HEK293 (cell line): ENCODE measurements around the gene METTL3.

ENCODE experiments used
- CTCF ChIA-PET: fragments of 350-600 bp; formaldehyde crosslinking; extraction: SDS; loops from one replicate; lab custom pipeline; 2021; ENCODE audit warnings: antibody characterized with exemption; lab: Yijun Ruan, JAX
- POLR2A ChIA-PET: fragments of 300-600 bp; formaldehyde crosslinking; extraction: SDS; loops from one replicate; lab custom pipeline; 2020; ENCODE audit warnings: antibody characterized with exemption, inconsistent platforms; lab: Yijun Ruan, JAX
- H3K27ac ChIP-seq: fragments of 200-500 bp; sonication (Bioruptor generic); 2 replicates; pipeline ENCODE4 v1.5.1; 2014; ENCODE audit warnings: low read depth, low read length, control low read depth, inconsistent platforms; ENCODE audit errors: extremely low read depth
- H3K36me3 ChIP-seq, 2 experiments: fragments of 200-500 bp in 1 of 2; sonication (Bioruptor generic) in 1 of 2; 1 replicate in 1 of 2; 2 replicates in 1 of 2; pipeline ENCODE4 v1.5.1; 2014 to 2017; ENCODE audit warnings: inconsistent platforms in 2 of 2, low read length in 2 of 2; ENCODE audit not compliant: control insufficient read depth in 2 of 2, insufficient read depth in 1 of 2
- H3K4me1 ChIP-seq: fragments of 200-500 bp; sonication (Bioruptor generic); 2 replicates; pipeline ENCODE4 v1.5.1; 2014; ENCODE audit warnings: mild to moderate bottlenecking, low read length, inconsistent platforms; ENCODE audit not compliant: control insufficient read depth, insufficient read depth
- H3K4me3 ChIP-seq: 2 replicates; pipeline ENCODE4 v1.5.1; 2011; ENCODE audit warnings: low read depth, mild to moderate bottlenecking, control low read depth, low read length, moderate library complexity
- H3K9me3 ChIP-seq: fragments of 200-500 bp; sonication (Bioruptor generic); 2 replicates; pipeline ENCODE4 v1.5.1; 2014; ENCODE audit warnings: low read depth, low read length, inconsistent platforms; ENCODE audit not compliant: control insufficient read depth, insufficient read depth
- GFI1B ChIP-seq: fragments of 450-650 bp; formaldehyde crosslinking; IDR thresholded peaks from 2 replicates; pipeline ENCODE4 v1.5.1; 2016; ENCODE audit warnings: missing biosample characterization, missing genetic modification characterization
- MEIS1 ChIP-seq: sonication (generic); formaldehyde crosslinking; IDR thresholded peaks from 2 replicates; pipeline ENCODE4 v1.8.1; 2022; ENCODE audit warnings: missing genetic modification reagents, mild to moderate bottlenecking, borderline replicate concordance
- PRDM1 ChIP-seq: fragments of 450-650 bp; formaldehyde crosslinking; IDR thresholded peaks from 2 replicates; pipeline ENCODE4; 2016; ENCODE audit warnings: missing biosample characterization, missing genetic modification characterization
- ZNF146 ChIP-seq: fragments of 450-650 bp; formaldehyde crosslinking; IDR thresholded peaks from 2 replicates; pipeline ENCODE4 v1.5.1; 2016; ENCODE audit warnings: missing biosample characterization, missing genetic modification characterization
- ZNF324 ChIP-seq: fragments of 450-650 bp; formaldehyde crosslinking; IDR thresholded peaks from 2 replicates; pipeline ENCODE4 v1.5.1; 2016; ENCODE audit warnings: missing biosample characterization, missing genetic modification characterization
- ZNF558 ChIP-seq: fragments of 450-650 bp; formaldehyde crosslinking; IDR thresholded peaks from 2 replicates; pipeline ENCODE4 v1.5.1; 2016; ENCODE audit warnings: missing biosample characterization, missing genetic modification characterization
- ZNF585B ChIP-seq: fragments of 450-650 bp; formaldehyde crosslinking; IDR thresholded peaks from 2 replicates; pipeline ENCODE4 v1.5.1; 2016; ENCODE audit warnings: missing biosample characterization, missing genetic modification characterization
- ZNF600 ChIP-seq: fragments of 450-650 bp; formaldehyde crosslinking; IDR thresholded peaks from 2 replicates; pipeline ENCODE4 v1.5.1; 2016; ENCODE audit warnings: missing biosample characterization, missing genetic modification characterization
- ZNF701 ChIP-seq: fragments of 450-650 bp; formaldehyde crosslinking; IDR thresholded peaks from 2 replicates; pipeline ENCODE4 v1.5.1; 2016; ENCODE audit warnings: missing biosample characterization, missing genetic modification characterization
- ZNF707 ChIP-seq: fragments of 450-650 bp; formaldehyde crosslinking; IDR thresholded peaks from 2 replicates; pipeline ENCODE4 v1.5.1; 2016; ENCODE audit warnings: missing biosample characterization, missing genetic modification characterization
- TF ChIP-seq, protein P1 (sequence below): fragments of 450-650 bp; formaldehyde crosslinking; IDR thresholded peaks from 2 replicates; pipeline ENCODE4; 2016; ENCODE audit warnings: missing biosample characterization, missing genetic modification characterization
- TF ChIP-seq, protein P2 (sequence below): fragments of 450-650 bp; formaldehyde crosslinking; IDR thresholded peaks from 2 replicates; pipeline ENCODE4 v1.5.1; 2016; ENCODE audit warnings: missing biosample characterization, missing genetic modification characterization
- TF ChIP-seq, protein P3 (sequence below): fragments of 450-650 bp; formaldehyde crosslinking; conservative IDR thresholded peaks from 2 replicates; pipeline ENCODE4 v1.5.1; 2016; ENCODE audit warnings: low read depth, missing biosample characterization, missing genetic modification characterization
- TF ChIP-seq, protein P4 (sequence below): fragments of 450-650 bp; formaldehyde crosslinking; IDR thresholded peaks from 2 replicates; pipeline ENCODE4 v1.5.1; 2017; ENCODE audit warnings: missing biosample characterization, mild to moderate bottlenecking, missing genetic modification characterization, moderate library complexity
- TF ChIP-seq, protein P5 (sequence below): fragments of 450-650 bp; formaldehyde crosslinking; IDR thresholded peaks from 2 replicates; pipeline ENCODE4 v1.5.1; 2016; ENCODE audit warnings: missing biosample characterization, missing genetic modification characterization
- TF ChIP-seq, protein P6 (sequence below): fragments of 450-650 bp; formaldehyde crosslinking; IDR thresholded peaks from 2 replicates; pipeline ENCODE4 v1.5.1; 2016; ENCODE audit warnings: missing biosample characterization, missing genetic modification characterization
- TF ChIP-seq, protein P7 (sequence below): fragments of 450-650 bp; formaldehyde crosslinking; optimal IDR thresholded peaks from 2 replicates; pipeline ENCODE3; 2016; ENCODE audit warnings: missing biosample characterization, mild to moderate bottlenecking, missing genetic modification characterization

METTL3 gene

DNA sequence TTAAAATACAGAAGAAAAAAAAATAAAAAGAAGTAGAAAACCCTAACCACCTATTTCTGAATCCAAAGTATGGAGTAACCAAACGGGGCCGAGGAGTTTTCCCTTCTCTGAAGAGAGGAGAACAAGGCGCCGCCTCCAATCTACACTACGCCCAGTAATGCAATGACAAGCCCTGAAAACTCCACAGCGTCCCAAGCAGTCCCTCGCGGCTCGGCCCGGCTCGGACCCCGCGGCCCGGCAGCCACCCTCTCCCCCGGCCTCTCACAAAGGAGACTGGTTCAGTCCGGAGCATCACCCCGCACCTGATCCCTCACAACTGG, 55.6 kb downstream of the METTL3 start:
- TF ChIP-seq ZNF701 (tag by site-specific recombination), result no peak
- TF ChIP-seq MEIS1, result no peak
- TF ChIP-seq GFI1B (tag by site-specific recombination), result no peak
- TF ChIP-seq, protein P1, sequence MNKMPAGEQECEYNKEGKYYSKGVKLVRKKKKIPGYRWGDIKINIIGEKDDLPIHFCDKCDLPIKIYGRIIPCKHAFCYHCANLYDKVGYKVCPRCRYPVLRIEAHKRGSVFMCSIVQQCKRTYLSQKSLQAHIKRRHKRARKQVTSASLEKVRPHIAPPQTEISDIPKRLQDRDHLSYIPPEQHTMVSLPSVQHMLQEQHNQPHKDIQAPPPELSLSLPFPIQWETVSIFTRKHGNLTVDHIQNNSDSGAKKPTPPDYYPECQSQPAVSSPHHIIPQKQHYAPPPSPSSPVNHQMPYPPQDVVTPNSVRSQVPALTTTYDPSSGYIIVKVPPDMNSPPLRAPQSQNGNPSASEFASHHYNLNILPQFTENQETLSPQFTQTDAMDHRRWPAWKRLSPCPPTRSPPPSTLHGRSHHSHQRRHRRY (tag by site-specific recombination), result no peak
- TF ChIP-seq, protein P2, sequence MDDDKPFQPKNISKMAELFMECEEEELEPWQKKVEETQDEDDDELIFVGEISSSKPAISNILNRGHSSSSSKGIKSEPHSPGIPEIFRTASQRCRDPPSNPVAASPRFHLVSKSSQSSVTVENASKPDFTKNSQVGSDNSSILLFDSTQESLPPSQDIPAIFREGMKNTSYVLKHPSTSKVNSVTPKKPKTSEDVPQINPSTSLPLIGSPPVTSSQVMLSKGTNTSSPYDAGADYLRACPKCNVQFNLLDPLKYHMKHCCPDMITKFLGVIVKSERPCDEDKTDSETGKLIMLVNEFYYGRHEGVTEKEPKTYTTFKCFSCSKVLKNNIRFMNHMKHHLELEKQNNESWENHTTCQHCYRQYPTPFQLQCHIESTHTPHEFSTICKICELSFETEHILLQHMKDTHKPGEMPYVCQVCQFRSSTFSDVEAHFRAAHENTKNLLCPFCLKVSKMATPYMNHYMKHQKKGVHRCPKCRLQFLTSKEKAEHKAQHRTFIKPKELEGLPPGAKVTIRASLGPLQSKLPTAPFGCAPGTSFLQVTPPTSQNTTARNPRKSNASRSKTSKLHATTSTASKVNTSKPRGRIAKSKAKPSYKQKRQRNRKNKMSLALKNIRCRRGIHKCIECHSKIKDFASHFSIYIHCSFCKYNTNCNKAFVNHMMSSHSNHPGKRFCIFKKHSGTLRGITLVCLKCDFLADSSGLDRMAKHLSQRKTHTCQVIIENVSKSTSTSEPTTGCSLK (tag by site-specific recombination), result no peak
- TF ChIP-seq ZNF707 (tag by site-specific recombination), result no peak
- TF ChIP-seq ZNF600, result peak; percentile 74; the same call in 1 of the 2 replicates
- TF ChIP-seq, protein P3, sequence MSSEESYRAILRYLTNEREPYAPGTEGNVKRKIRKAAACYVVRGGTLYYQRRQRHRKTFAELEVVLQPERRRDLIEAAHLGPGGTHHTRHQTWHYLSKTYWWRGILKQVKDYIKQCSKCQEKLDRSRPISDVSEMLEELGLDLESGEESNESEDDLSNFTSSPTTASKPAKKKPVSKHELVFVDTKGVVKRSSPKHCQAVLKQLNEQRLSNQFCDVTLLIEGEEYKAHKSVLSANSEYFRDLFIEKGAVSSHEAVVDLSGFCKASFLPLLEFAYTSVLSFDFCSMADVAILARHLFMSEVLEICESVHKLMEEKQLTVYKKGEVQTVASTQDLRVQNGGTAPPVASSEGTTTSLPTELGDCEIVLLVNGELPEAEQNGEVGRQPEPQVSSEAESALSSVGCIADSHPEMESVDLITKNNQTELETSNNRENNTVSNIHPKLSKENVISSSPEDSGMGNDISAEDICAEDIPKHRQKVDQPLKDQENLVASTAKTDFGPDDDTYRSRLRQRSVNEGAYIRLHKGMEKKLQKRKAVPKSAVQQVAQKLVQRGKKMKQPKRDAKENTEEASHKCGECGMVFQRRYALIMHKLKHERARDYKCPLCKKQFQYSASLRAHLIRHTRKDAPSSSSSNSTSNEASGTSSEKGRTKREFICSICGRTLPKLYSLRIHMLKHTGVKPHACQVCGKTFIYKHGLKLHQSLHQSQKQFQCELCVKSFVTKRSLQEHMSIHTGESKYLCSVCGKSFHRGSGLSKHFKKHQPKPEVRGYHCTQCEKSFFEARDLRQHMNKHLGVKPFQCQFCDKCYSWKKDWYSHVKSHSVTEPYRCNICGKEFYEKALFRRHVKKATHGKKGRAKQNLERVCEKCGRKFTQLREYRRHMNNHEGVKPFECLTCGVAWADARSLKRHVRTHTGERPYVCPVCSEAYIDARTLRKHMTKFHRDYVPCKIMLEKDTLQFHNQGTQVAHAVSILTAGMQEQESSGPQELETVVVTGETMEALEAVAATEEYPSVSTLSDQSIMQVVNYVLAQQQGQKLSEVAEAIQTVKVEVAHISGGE, result no peak
- TF ChIP-seq ZNF146 (tag by site-specific recombination), result no peak
- TF ChIP-seq, protein P4, sequence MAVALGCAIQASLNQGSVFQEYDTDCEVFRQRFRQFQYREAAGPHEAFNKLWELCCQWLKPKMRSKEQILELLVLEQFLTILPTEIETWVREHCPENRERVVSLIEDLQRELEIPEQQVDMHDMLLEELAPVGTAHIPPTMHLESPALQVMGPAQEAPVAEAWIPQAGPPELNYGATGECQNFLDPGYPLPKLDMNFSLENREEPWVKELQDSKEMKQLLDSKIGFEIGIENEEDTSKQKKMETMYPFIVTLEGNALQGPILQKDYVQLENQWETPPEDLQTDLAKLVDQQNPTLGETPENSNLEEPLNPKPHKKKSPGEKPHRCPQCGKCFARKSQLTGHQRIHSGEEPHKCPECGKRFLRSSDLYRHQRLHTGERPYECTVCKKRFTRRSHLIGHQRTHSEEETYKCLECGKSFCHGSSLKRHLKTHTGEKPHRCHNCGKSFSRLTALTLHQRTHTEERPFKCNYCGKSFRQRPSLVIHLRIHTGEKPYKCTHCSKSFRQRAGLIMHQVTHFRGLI (tag by site-specific recombination), result no peak
- no peak for TF ChIP-seq PRDM1 (tag by site-specific recombination)
- no peak for TF ChIP-seq ZNF558 (tag by site-specific recombination)
- TF ChIP-seq, protein P5, sequence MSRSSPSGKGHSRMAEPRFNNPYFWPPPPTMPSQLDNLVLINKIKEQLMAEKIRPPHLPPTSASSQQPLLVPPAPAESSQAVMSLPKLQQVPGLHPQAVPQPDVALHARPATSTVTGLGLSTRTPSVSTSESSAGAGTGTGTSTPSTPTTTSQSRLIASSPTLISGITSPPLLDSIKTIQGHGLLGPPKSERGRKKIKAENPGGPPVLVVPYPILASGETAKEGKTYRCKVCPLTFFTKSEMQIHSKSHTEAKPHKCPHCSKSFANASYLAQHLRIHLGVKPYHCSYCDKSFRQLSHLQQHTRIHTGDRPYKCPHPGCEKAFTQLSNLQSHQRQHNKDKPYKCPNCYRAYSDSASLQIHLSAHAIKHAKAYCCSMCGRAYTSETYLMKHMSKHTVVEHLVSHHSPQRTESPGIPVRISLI (tag by site-specific recombination), result no peak
- TF ChIP-seq ZNF324 (tag by site-specific recombination), result 0 out of 2 replicates have a peak, but pooled peaks have one; percentile 34
- TF ChIP-seq, protein P6, sequence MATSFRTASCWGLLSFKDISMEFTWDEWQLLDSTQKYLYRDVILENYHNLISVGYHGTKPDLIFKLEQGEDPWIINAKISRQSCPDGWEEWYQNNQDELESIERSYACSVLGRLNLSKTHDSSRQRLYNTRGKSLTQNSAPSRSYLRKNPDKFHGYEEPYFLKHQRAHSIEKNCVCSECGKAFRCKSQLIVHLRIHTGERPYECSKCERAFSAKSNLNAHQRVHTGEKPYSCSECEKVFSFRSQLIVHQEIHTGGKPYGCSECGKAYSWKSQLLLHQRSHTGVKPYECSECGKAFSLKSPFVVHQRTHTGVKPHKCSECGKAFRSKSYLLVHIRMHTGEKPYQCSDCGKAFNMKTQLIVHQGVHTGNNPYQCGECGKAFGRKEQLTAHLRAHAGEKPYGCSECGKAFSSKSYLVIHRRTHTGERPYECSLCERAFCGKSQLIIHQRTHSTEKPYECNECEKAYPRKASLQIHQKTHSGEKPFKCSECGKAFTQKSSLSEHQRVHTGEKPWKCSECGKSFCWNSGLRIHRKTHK, result no peak
- TF ChIP-seq ZNF585B, result no peak
- TF ChIP-seq, protein P7, sequence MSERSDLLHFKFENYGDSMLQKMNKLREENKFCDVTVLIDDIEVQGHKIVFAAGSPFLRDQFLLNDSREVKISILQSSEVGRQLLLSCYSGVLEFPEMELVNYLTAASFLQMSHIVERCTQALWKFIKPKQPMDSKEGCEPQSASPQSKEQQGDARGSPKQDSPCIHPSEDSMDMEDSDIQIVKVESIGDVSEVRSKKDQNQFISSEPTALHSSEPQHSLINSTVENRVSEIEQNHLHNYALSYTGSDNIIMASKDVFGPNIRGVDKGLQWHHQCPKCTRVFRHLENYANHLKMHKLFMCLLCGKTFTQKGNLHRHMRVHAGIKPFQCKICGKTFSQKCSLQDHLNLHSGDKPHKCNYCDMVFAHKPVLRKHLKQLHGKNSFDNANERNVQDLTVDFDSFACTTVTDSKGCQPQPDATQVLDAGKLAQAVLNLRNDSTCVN, result no peak
- Histone ChIP-seq H3K27ac (peak overlapping the region; percentile 82), H3K9me3 (no peaks in the 10 kb centered on the region), H3K4me3 (peak overlapping the region; percentile 94), H3K4me1 (peaks cover 6% of the 10 kb centered on the region; the same call in 1 of the 2 replicates), H3K36me3 (peaks cover 21 to 26% of the 10 kb centered on the region in 2 experiments; a peak in 2 of 3 replicates)
- POLR2A ChIA-PET, result interaction anchor here (0.6 to 2.3 kb wide), 15 partner anchors 9 to 101 kb away, joined by 3 to 70 read pairs (median 10); partner anchors contain the start of genes METTL3, RAB2B, SALL2 and SUPT16H
- CTCF ChIA-PET, result interaction anchor here (0.6 to 3.2 kb wide), 6 partner anchors 9 to 74 kb away, joined by 3 to 16 read pairs (median 4); partner anchors contain the start of gene METTL3
